Stimulated activated naive CD8-positive, alpha-beta T cell treated with anti-CD3 and anti-CD28 coated beads, Interleukin-15, Interleukin-2, amounts not matched to agents 100 U/mL and 50 U/mL, for 24 hours (primary cell): ENCODE data around the gene TIGD7.

Source experiments
- ATAC-seq: fragments of 150-1000 bp; cut with Tn5 transposase; one replicate; pipeline ENCODE4 v1.10.0; 2021
- DNase-seq: peaks from one replicate; pipeline ENCODE4 v3.0.0; 2021

The TIGD7 gene, protein sequence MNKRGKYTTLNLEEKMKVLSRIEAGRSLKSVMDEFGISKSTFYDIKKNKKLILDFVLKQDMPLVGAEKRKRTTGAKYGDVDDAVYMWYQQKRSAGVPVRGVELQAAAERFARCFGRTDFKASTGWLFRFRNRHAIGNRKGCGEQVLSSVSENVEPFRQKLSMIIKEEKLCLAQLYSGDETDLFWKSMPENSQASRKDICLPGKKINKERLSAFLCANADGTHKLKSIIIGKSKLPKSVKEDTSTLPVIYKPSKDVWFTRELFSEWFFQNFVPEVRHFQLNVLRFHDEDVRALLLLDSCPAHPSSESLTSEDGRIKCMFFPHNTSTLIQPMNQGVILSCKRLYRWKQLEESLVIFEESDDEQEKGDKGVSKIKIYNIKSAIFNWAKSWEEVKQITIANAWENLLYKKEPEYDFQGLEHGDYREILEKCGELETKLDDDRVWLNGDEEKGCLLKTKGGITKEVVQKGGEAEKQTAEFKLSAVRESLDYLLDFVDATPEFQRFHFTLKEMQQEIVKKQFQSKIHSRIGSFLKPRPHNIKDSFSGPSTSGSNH

GRCh38 chr16:3305109-3306068, at the start of gene TIGD7, which contains the start of gene ZNF75A:
Gene TIGD7, minus strand, starts transcription at chr16:3305430. Its CDS starts 4,816 bp downstream, at chr16:3300614.
Gene ZNF75A, plus strand, starts transcription at chr16:3305497. Its CDS starts 2,932 bp downstream, at chr16:3308429.
- DNase-seq (peak; percentile 85), ATAC-seq (peak; percentile 99)

- DNase-seq = no peak
- no peak for ATAC-seq
Observed at GRCh38 chr16:3349175-3349574, 43.9 kb upstream of the TIGD7 start.

GRCh38 chr16:3348547-3349167, 43.4 kb upstream of the TIGD7 start:
- DNase-seq (no peak), ATAC-seq (peak; percentile 32)

DNA sequence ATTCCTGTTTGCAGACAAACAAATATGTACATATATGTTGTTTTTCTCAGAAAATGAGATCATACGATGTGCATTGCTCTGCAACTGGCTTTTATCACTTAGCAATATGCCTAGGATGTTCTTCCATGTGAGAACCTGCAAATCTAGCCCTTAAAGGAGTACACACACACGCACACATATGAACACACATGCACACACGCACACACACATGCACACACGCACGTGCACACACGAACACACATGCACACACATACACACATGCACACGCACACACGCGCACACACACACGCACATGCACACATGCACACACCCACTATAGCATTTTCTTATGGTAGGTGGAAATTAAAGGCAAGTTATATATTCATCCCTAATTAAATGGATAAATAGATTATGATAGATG, 42.4 kb upstream of the TIGD7 start:
- ATAC-seq (no peak), DNase-seq (no peak)

- DNase-seq (no peak), ATAC-seq (no peak)
Observed at GRCh38 chr16:3346041-3346440, 40.8 kb upstream of the TIGD7 start.

GRCh38 chr16:3328643-3329042, 23.4 kb upstream of the TIGD7 start:
- no peak for ATAC-seq

DNA sequence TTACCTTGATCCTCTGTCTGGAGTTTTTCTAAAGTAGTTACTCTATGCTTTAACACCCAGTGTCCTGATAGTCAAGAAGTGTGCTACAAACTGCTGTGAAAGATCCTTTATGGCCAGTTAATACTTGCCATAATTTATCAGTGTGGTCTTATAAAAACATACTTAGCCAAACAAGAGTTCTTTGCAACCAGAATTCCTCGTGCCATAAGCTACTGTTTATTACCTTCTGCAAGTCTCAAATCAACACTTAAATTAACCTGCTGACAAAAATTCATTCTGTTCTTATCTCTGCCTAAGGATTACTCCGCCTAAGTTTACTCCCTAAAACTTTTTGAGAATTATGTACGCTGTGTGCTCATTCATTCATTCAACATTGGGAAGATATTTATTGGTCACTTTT, 22.9 kb upstream of the TIGD7 start:
- DNase-seq (no peak), ATAC-seq (no peak)

More at GRCh38 chr16:3328643-3329042, 23.4 kb upstream of the TIGD7 start:
- DNase-seq = no peak

GRCh38 chr16:3327514-3327913, 22.3 kb upstream of the TIGD7 start:
- ATAC-seq (no peak), DNase-seq (no peak)

GRCh38 chr16:3321816-3322215, 16.6 kb upstream of the TIGD7 start:
- DNase-seq (no peak), ATAC-seq (no peak)

DNA sequence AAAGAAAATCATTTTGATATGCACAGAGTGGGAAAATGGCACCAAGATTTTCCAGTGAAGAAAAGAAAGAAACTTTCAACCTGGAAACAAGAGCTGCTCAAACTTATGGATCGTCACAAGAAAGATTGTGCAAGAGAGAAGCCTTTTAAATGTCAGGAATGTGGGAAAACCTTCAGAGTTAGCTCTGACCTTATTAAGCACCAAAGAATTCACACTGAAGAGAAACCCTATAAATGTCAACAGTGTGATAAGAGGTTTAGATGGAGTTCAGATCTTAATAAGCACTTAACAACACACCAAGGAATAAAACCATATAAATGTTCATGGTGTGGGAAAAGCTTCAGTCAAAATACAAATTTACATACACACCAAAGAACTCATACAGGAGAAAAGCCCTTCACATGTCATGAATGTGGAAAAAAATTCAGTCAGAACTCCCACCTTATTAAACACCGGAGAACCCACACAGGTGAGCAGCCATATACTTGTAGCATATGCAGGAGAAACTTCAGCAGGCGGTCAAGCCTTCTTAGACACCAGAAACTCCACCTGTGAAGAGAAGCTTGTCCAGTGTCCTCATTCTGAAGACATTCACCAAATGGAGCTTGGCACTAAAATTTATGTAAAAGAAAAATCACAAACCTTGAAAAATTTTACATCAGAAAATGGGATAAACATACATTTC, 12.2 kb upstream of the TIGD7 start:
- ATAC-seq (no peak), DNase-seq (no peak)

GRCh38 chr16:3311496-3311895, 6.3 kb upstream of the TIGD7 start:
- ATAC-seq (no peak), DNase-seq (no peak)

GRCh38 chr16:3306078-3306477, 848 bp upstream of the TIGD7 start:
- no peak for ATAC-seq
- no peak for DNase-seq

GRCh38 chr16:3304370-3304769, 860 bp downstream of the TIGD7 start:
- DNase-seq (no peak), ATAC-seq (no peak)

DNA sequence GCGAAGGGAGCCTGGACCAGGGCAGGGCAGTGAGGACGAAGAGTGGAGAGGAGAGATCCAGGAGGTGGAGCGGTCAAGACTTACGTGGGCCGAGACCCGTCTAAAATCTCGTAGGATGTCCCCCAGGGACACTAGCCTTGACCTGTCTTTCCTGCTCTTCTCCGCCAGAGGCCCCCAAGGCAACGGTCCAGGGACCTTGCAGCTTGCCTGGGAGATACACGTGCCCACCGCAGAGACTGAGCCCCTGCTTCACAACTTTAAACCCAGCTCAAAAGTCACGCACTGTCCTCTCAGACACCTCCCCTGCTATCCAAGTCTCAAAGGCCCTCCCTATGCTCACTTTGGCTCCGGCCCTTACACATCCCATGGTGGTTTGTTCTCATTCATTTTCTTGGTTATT, 9.4 kb downstream of the TIGD7 start:
- ATAC-seq (no peak), DNase-seq (no peak)

DNA sequence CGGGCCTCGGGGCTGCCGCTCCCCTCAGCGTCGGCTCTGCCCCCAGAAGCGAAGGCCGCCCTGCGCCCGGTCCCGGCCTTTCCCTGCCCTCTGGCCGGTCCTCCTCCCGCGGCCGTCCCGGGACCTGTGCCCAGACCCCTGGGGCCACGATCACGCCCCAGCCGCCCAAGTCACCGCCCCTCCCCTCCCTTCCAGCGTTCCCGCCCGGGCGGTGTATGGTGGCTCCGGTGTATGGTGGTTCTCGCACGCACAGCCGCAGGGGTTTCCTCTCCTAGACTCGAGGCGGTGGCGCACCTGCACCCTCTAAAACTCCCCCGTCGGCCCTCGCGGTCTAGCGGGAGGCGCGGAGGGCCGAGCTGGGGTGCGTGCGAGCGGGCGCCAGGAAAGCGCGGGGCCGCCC, 10.0 kb downstream of the TIGD7 start:
- DNase-seq = no peak
- ATAC-seq = no peak

GRCh38 chr16:3292604-3293003, 12.6 kb downstream of the TIGD7 start:
- ATAC-seq (no peak), DNase-seq (no peak)

DNA sequence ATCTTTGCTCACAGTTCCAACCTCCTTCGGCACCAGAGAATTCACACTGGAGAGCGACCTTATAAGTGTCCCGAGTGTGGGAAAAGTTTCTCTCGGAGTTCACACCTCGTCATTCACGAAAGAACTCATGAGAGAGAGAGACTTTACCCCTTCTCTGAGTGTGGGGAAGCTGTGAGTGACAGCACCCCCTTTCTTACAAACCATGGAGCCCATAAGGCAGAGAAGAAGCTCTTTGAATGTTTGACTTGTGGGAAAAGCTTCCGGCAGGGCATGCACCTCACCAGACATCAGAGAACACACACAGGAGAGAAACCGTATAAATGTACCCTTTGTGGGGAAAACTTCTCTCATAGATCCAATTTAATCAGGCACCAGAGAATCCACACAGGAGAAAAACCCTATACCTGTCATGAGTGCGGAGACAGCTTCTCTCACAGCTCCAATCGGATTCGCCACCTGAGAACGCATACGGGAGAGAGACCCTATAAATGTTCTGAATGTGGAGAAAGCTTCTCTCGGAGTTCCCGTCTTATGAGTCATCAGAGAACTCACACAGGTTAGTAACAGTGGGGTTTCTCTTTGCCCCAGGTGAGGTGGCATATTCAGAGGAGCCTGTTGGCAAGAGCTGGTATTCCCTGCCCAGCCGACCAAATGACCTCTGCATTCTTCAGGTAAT, 15.1 kb downstream of the TIGD7 start:
- no peak for DNase-seq
- ATAC-seq = no peak

GRCh38 chr16:3285131-3285530, 20.1 kb downstream of the TIGD7 start:
- ATAC-seq = no peak
- no peak for DNase-seq

DNA sequence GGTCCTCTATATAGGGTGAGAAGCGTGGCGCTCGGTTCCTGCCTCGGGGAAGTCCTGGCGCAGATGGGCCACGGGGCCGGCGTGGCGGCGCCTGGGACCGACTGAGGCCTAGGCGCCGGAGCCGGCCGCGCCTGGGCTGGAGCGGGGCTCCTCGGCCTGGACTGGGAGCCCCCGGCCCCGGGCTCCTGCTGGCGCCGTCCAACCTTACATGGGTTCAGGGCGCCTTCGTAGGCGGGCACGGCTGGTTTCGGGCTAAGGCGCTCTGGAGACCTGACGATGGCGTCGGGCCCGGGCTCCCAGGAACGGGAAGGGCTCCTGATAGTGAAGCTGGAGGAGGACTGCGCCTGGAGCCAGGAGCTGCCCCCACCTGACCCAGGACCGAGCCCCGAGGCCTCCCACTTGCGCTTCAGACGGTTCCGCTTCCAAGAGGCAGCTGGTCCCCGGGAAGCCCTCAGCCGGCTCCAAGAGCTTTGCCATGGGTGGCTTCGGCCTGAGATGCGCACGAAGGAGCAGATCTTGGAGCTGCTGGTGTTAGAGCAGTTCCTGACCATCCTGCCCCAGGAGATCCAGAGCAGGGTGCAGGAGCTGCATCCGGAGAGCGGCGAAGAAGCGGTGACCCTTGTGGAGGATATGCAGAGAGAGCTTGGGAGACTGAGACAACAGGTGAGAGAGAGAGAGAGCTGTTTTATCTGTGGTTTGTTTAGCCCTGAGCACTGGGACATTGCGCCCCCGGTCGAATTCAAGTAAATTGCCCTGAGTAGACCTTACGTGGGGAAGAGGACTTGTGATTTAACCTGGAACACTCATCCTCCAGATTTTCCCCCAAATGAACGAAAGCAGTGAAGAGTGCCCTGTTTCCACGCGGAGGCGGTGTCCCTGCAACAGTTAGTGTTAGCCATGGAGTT, 21.4 kb downstream of the TIGD7 start:
- ATAC-seq (no peak), DNase-seq (no peak)
